K562 (cell line): ENCODE measurements around the gene RSPH6A. TPM values are rescaled to one million over a fixed set of nuclear protein-coding genes. Genes with fewer than 3 reads are reported as not detected.

Experiments
- DPF2 ChIP-seq: fragments of 450-650 bp; IDR thresholded peaks from 2 replicates; pipeline ENCODE4 v1.6.1; 2016
- MITF ChIP-seq: IDR thresholded peaks from 2 replicates; pipeline ENCODE4 v1.6.1; 2014; ENCODE audit warnings: antibody characterized with exemption
- NCOA2 ChIP-seq, 2 experiments: fragments of 450-650 bp; IDR thresholded peaks; 2 replicates each; pipeline ENCODE4 v1.6.1; 2018; ENCODE audit warnings: mild to moderate bottlenecking in 2 of 2, moderate library complexity in 1 of 2; ENCODE audit not compliant: partially characterized antibody in 2 of 2
- POLR2G ChIP-seq: fragments of 200-400 bp; formaldehyde crosslinking; IDR thresholded peaks from 2 replicates; pipeline ENCODE4 v1.6.1; 2017; ENCODE audit warnings: low read depth, mild to moderate bottlenecking, antibody characterized with exemption, low read length, moderate library complexity
- SMARCE1 ChIP-seq: fragments of 450-650 bp; IDR thresholded peaks from 2 replicates; pipeline ENCODE4 v1.7.1; 2016; ENCODE audit warnings: mild to moderate bottlenecking
- VEZF1 ChIP-seq: fragments of 200-800 bp; sonication (Bioruptor generic); IDR thresholded peaks from 2 replicates; pipeline ENCODE4 v1.6.1; 2017; ENCODE audit warnings: missing genetic modification characterization, missing compliant biosample characterization
- ZBTB11 ChIP-seq, 3 experiments: fragments of 200-800 bp in 1 of 3; fragments of 250-450 bp in 1 of 3; fragments of 450-650 bp in 1 of 3; sonication (Bioruptor Pico) in 1 of 3; sonication (Bioruptor generic) in 1 of 3; formaldehyde crosslinking in 1 of 3; IDR thresholded peaks; 2 replicates each; pipeline versions ENCODE4 v1.6.1 to v1.8.0; 2016 to 2022; ENCODE audit warnings: mild to moderate bottlenecking in 2 of 3, missing genetic modification characterization in 2 of 3, missing compliant biosample characterization in 1 of 3, moderate library complexity in 1 of 3
- ZFP36 ChIP-seq: fragments of 150-350 bp; IDR thresholded peaks from 2 replicates; pipeline ENCODE4 v1.6.1; 2018; ENCODE audit warnings: low read length, low read depth; ENCODE audit not compliant: partially characterized antibody
- ZNF766 ChIP-seq: fragments of 200-800 bp; sonication (Bioruptor generic); conservative IDR thresholded peaks from 2 replicates; pipeline ENCODE4 v1.6.1; 2016; ENCODE audit warnings: missing genetic modification characterization, missing compliant biosample characterization
- polyA plus RNA-seq, 8 experiments: library from polyadenylated mRNA; depleted of rRNA in 4 of 8; stranded (reverse) in 5 of 8; unstranded in 3 of 8; fragments of >200 nt; fragmentation: Nextera tagmentation in 2 of 8; fragmentation: Illumina TruSeq in 1 of 8; extraction: Ambion mirVana in 2 of 8; extraction: Trizol in 1 of 8; gene quantifications; 2 replicates each; pipeline versions ENCODE4 v1.2.1 to v1.2.3, GENCODE V29; 2011 to 2014; ENCODE audit warnings: inconsistent platforms in 1 of 8, missing spikeins in 1 of 8
- total RNA-seq, 7 experiments: library from RNA; depleted of rRNA in 6 of 7; stranded (reverse); fragments of >200 nt in 6 of 7; fragmentation: Illumina TruSeq in 2 of 7; extraction: Trizol in 2 of 7; gene quantifications; 2 replicates each; pipeline versions ENCODE4 v1.2.1 to v1.2.3, GENCODE V29; 2011 to 2021; ENCODE audit warnings: low replicate concordance in 1 of 7
- TF ChIP-seq, protein P1 (sequence below): fragments of 450-650 bp; IDR thresholded peaks from 2 replicates; pipeline ENCODE4 v1.7.1; 2018; ENCODE audit warnings: mild to moderate bottlenecking, low read depth; ENCODE audit not compliant: partially characterized antibody
- TF ChIP-seq, protein P2 (sequence below): sonication (generic); formaldehyde crosslinking; IDR thresholded peaks from 2 replicates; pipeline ENCODE4 v1.4.0; 2020; ENCODE audit warnings: mild to moderate bottlenecking, missing genetic modification reagents
- TF ChIP-seq, protein P3 (sequence below): fragments of 450-650 bp; formaldehyde crosslinking; IDR thresholded peaks from 2 replicates; pipeline ENCODE4 v1.4.0; 2020; ENCODE audit warnings: mild to moderate bottlenecking, mixed read lengths

RSPH6A gene
- total and polyA plus RNA-seq, 9 of the 15 experiments (the other 6 are each of a cell fraction or from before 2014, with no cell fraction given) = 0.03 to 0.15 (median 0.07) TPM; not detected in 5

- TF ChIP-seq, protein P1, sequence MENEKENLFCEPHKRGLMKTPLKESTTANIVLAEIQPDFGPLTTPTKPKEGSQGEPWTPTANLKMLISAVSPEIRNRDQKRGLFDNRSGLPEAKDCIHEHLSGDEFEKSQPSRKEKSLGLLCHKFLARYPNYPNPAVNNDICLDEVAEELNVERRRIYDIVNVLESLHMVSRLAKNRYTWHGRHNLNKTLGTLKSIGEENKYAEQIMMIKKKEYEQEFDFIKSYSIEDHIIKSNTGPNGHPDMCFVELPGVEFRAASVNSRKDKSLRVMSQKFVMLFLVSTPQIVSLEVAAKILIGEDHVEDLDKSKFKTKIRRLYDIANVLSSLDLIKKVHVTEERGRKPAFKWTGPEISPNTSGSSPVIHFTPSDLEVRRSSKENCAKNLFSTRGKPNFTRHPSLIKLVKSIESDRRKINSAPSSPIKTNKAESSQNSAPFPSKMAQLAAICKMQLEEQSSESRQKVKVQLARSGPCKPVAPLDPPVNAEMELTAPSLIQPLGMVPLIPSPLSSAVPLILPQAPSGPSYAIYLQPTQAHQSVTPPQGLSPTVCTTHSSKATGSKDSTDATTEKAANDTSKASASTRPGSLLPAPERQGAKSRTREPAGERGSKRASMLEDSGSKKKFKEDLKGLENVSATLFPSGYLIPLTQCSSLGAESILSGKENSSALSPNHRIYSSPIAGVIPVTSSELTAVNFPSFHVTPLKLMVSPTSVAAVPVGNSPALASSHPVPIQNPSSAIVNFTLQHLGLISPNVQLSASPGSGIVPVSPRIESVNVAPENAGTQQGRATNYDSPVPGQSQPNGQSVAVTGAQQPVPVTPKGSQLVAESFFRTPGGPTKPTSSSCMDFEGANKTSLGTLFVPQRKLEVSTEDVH = peak; percentile 1
- TF ChIP-seq, protein P2, sequence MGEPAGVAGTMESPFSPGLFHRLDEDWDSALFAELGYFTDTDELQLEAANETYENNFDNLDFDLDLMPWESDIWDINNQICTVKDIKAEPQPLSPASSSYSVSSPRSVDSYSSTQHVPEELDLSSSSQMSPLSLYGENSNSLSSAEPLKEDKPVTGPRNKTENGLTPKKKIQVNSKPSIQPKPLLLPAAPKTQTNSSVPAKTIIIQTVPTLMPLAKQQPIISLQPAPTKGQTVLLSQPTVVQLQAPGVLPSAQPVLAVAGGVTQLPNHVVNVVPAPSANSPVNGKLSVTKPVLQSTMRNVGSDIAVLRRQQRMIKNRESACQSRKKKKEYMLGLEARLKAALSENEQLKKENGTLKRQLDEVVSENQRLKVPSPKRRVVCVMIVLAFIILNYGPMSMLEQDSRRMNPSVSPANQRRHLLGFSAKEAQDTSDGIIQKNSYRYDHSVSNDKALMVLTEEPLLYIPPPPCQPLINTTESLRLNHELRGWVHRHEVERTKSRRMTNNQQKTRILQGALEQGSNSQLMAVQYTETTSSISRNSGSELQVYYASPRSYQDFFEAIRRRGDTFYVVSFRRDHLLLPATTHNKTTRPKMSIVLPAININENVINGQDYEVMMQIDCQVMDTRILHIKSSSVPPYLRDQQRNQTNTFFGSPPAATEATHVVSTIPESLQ = 0 out of 2 replicates have a peak, but pooled peaks have one; percentile 69
- peak; percentile 67; the same call in 1 of the 2 replicates for TF ChIP-seq DPF2
- TF ChIP-seq POLR2G = no peak
- no peak for TF ChIP-seq NCOA2 (IDR thresholded peaks at IDR 0.05; ENCODE audit: partially characterized antibody in 2 of 2)
- no peak for TF ChIP-seq ZBTB11 (CRISPR knock-in tag; IDR thresholded peaks at IDR 0.05)
- TF ChIP-seq VEZF1 (CRISPR knock-in tag) = no peak
- TF ChIP-seq, protein P3, sequence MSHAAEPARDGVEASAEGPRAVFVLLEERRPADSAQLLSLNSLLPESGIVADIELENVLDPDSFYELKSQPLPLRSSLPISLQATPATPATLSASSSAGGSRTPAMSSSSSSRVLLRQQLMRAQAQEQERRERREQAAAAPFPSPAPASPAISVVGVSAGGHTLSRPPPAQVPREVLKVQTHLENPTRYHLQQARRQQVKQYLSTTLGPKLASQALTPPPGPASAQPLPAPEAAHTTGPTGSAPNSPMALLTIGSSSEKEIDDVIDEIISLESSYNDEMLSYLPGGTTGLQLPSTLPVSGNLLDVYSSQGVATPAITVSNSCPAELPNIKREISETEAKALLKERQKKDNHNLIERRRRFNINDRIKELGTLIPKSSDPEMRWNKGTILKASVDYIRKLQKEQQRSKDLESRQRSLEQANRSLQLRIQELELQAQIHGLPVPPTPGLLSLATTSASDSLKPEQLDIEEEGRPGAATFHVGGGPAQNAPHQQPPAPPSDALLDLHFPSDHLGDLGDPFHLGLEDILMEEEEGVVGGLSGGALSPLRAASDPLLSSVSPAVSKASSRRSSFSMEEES (CRISPR knock-in tag) = no peak
- TF ChIP-seq SMARCE1 = 0 out of 2 replicates have a peak, but pooled peaks have one; percentile 42
- TF ChIP-seq ZFP36 = no peak
- 0 out of 2 replicates have a peak, but pooled peaks have one; percentile 17 for TF ChIP-seq MITF
- TF ChIP-seq ZNF766 (CRISPR knock-in tag) = peak; percentile 81
These were observed 48.3 kb upstream of the RSPH6A start (continued) for GRCh38 chr19:45863335-45863839.
